Measurements from ENCODE around the gene AFF1.

AFF1 gene

GRCh38 chr4:87092389-87093141 lies 157.8 kb downstream of the AFF1 start:
- DNase-seq, result peak; percentile 72

- DNase-seq, result peak; percentile 37
Observed at GRCh38 chr4:87093443-87094123, 158.8 kb downstream of the AFF1 start.

- no peak for DNase-seq
Observed at GRCh38 chr4:87097075-87097474, 162.3 kb downstream of the AFF1 start.

- no peak for DNase-seq
Observed at GRCh38 chr4:87100168-87100567, 165.4 kb downstream of the AFF1 start.

- no peak for DNase-seq
Observed at GRCh38 chr4:87101543-87102199, 166.9 kb downstream of the AFF1 start.

GRCh38 chr4:87103086-87103485 lies 168.3 kb downstream of the AFF1 start:
- no peak for DNase-seq

- no peak for DNase-seq
Observed at GRCh38 chr4:87103691-87104187, 168.9 kb downstream of the AFF1 start.

- no peak for DNase-seq
Observed at GRCh38 chr4:87105101-87105845, 170.5 kb downstream of the AFF1 start.

- DNase-seq, result no peak
Observed at GRCh38 chr4:87108142-87108546, 173.3 kb downstream of the AFF1 start.

GRCh38 chr4:87109121-87109520 lies 174.3 kb downstream of the AFF1 start:
- no peak for DNase-seq

- no peak for DNase-seq
Observed at GRCh38 chr4:87109945-87110344, 175.1 kb downstream of the AFF1 start.

- no peak for DNase-seq
Observed at GRCh38 chr4:87112063-87112462, 177.3 kb downstream of the AFF1 start.

- no peak for DNase-seq
Observed at GRCh38 chr4:87114245-87115062, 179.6 kb downstream of the AFF1 start.

GRCh38 chr4:87116231-87116630 lies 181.4 kb downstream of the AFF1 start:
- DNase-seq, result no peak

GRCh38 chr4:87117051-87117731 lies 182.4 kb downstream of the AFF1 start:
- DNase-seq, result no peak

GRCh38 chr4:87117732-87118075 lies 182.9 kb downstream of the AFF1 start:
- DNase-seq, result peak; percentile 37

GRCh38 chr4:87118421-87118820 lies 183.6 kb downstream of the AFF1 start:
- no peak for DNase-seq

GRCh38 chr4:87118826-87119225 lies 184.0 kb downstream of the AFF1 start:
- DNase-seq, result no peak

- DNase-seq, result no peak
Observed at GRCh38 chr4:87120010-87120409, 185.2 kb downstream of the AFF1 start.

- peak; percentile 90 for DNase-seq
Observed at GRCh38 chr4:87120411-87121162, 185.8 kb downstream of the AFF1 start.

Measured in NCI-H510A treated with DMSO at 0.1 percent for 48 hours (cell line).